Posterior vena cava (tissue), 2 donors: ENCODE results near the gene DUOX1. TPM values are rescaled to one million over a fixed set of nuclear protein-coding genes. Genes with fewer than 3 reads are reported as not detected.

Experiments
- DNase-seq: peaks from one replicate; pipeline ENCODE4 v3.0.0-alpha.2; 2020; ENCODE audit warnings: low spot score
- intact Hi-C, 2 donors: fragments of 100-400 bp; cut with DNase I; formaldehyde crosslinking; loops; one replicate each; pipeline versions ENCODE4 v1.14.1 to v1.14.2; 2022 to 2023
- total RNA-seq, 2 donors: library from RNA; stranded (reverse); fragmentation: NEBNext Ultra II Directional; extraction: Animal tissue kit (Norgen Biotek cat#: 25700); gene quantifications; one replicate each; pipeline ENCODE4 v1.2.1, GENCODE V29; 2021
- donor health status: DM: yes; HTN: yes; CAD: no.
- donor health status: DM: yes; HTN: yes; CAD: no.

DUOX1 gene
- total RNA-seq, 2 donors from 2014 or later = 0.62 to 4.4 TPM

DNA sequence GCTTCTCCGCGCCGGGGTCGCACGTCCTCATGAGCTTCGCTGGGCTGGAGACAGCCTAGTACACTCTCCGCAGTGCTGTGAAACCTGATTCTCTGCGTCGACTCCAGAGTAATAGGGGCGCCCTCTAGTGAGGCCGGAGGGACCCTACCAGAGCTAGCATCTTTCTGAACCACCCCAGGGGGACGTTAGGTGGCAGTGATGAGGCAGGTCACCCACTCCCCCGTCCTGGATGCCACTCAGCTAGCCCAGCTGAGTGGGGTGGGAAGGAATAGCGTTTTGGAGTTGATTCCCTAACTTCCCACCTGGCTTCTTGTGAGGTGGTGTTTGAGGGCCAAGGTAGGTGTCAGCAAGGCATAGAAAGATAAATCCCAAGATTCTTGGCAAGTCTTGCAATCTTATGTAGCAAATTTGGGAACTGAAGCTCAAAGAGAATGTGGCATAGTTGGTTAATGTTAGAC is 11.6 kb upstream of the DUOX1 start:
- intact Hi-C loops = no loop called here
- DNase-seq = peak; percentile 94

DNA sequence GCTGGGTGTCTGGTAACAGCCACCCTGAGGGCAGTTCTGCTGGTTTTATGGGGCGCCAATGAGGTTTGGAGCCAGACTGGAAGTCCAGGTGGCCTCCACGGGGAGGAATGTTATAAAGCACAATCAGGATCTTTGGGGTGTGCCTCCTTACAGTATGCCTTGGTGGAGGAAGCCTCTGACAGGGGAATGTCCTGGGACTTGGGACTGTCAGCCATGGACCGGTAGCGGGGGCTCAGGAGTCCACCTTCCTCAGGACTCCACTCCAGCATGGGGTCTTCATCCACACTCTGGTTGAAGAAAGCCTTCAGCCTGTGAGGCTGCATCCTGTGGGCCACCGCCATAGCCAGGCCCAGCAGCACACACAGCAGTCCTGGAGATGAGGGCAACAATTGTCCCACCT is 10.8 kb upstream of the DUOX1 start:
- peak; percentile 56 for DNase-seq
- intact Hi-C loops = no loop called here

DNA sequence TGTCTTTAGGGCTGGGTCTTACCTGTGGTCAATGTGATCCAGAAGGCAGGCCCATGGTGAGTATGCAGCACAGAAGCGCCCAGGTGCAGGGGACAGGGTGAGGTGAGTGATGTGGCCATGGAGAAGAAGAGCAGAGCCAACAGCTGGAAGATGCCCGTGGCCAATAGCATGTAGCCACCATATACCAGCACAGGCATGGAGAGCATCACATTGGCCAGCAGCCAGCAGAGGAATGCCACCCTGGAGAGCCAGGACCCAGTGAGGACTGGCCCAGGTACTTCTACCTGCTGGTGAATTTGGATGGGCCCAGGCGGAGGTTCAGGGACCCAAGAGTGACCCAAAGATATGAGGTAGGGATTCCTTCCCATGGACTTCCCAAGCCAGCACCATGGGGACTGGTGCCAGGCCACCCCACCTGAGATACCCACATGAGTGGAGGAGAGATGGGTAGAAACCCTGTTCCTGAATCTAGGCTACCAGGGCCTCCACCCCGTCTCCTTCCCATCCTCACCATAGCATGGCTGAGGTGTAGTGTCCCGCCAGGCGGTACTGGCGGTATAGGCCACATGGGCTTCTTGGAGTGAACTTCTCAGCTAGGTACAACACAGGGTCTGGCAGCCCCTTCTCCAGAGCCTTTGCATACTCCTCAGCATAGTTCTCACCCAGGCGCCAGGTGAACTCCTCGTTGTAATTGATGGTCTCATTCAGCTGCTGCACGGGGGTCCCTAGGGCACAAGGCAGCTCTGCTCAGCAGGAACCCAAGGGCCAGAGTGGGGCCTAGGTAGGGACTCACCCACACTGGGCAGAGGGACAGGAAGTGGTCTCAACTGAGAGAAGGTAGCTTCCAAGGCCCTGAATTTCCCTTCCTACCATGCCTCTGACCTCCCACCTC is 9.5 kb upstream of the DUOX1 start:
- intact Hi-C loops = no loop called here
- DNase-seq = peak; percentile 48

DNA sequence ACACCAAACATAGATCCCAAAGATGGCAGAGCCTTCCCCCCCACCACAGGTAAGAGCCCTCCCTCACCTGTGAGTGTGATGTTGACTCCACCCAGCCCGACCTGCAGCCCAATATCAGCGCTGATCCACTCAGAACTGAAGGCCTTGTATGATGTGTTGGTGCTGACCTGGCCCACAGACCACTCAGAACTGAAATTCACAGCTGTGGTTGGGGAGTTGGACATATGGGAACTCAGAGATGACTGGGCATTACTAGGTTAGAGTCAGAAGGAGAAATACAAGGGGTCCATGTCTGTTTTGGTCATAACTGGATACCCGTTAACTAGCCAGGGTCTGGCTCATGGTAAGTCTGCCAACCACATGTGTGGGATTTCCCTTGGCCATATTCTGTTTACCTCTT is 8.8 kb upstream of the DUOX1 start:
- intact Hi-C loops = no loop called here
- peak; percentile 46 for DNase-seq

DNA sequence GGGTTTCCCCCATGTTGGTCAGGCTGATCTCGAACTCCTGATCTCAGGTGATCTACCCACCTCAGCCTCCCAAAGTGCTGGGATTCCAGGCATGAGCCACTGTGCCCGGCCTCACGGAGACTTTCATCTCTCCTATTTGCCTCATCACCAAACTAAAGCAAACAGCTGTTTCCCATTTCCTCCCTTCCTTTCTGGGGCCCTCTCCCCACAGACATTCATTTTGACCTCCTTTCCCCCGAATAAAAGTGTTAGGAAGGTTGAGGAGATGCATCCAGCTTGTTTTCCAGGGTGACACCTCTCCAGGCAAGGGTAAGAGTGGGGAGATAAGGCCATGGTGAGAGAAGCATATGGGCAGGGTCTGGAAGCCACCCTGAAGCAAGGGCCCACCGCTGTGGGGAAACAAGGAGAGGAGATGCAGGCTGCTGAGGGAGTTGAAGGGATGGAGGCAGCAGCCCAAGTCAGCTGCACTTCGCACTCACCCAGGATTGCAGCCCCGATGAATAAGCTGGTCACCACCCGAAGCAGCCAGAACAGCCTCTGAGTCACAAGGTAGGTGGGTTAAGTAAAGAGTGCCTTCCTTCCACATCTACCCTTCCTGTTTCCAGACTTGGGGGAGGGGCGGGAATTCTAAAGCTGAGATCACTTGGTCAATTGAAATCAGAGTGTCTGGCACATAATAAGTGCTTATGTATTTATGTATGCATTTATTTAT is 7.9 kb upstream of the DUOX1 start:
- peak; percentile 50 for DNase-seq
- intact Hi-C loops = no loop called here

DNA sequence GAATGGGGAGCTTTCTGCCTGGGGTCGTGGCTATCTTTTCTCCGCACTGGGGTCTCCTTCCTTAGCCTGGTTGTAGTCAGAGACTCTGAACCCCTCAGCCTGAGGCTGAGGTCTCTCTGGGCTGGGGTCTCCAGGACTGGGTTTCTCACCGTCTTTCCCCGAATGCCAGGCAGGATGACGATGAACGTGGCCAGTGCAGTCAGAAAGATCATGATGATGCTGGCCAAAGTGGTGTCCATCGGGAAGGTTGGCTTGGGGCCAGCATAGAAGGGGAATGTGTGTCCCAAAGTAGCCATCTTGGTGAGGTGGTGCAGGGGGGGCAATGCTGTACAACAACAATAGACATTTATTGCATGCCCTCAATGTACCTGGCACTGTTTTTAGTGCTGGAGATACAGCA is 7.1 kb upstream of the DUOX1 start:
- intact Hi-C loops = no loop called here

DNA sequence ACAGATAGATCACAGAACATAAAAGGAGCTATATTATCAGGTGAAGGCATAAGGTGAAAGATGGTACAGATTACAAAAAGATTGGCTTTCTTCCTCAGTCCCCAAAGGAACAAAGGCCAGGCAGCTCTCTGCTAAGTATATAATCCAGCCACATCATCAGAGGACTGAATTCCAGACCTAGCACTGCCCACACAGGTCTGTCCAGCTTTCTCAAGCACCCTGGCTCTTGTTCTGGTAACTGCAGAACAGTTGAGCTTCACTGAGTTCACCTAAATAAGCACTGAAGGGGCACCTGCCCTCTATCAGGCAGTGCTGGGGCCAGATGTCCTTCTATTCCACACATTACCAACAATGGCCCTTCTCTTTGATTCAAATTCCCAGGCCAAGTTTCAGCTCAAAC is 6.4 kb upstream of the DUOX1 start:
- DNase-seq = no peak
- intact Hi-C loops = no loop called here

More for the DNA sequence above, 7.1 kb upstream of the DUOX1 start:
- DNase-seq = no peak

DNA sequence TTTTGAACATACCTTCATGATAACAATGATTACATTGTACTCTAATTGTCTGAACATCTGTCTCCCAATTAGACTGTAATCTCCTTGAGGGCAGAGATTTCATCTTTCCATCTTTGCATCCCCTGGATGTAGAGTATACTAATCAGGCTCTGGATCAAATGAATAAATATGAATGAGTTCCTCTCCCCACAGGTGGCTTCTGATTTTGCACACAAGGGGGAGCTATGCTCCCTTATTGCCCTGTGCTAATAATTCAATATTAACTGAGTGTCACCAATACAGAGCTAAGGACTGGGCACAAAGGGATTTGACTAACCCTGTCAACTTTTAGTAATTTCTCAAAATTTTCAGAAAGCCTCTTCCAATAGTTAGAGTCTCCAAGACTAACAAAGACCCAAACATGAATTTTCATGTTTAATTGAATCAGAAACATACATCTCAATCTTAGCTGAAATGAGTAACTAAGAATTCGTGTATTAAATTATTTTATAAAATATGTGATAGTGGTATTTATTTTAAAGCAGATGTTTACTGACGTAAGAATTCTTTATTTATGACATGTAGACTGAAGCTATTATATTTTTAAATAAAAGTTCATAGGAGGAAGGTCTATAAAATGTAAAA is 3.1 kb upstream of the DUOX1 start:
- intact Hi-C loops = no loop called here
- no peak for DNase-seq

DNA sequence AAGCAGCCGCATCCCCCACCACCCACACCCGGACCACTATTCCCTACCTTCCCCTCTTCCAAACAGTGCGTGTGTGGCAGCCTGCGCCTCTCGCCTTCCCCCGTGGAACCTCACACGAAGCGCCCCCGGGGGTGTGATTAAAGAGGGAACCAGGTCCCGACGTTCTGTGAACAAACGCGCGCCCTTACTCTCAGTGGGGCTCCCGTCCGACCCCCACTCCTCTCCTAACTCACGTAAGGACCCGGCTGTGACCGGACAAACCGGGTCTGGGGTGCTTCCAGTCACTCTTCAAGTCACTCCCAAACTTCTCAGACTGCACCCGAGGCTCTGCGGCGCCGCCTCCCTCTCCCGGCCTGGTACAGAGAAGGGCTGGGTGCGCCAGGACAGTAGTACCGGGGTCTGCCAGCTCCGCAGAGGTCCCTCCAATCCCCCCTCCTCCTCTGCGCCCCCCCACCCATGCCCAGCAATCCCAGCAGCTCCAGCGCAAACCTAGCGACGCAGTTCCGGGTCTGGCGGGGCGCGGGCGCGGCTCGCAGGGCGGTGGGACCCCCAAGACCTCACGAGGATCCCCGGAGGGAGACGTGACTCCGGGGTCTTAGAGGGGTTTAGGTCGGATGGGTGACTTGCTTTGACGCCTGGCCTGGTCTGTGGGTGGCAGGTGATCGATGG is 689 bp upstream of the DUOX1 start:
- DNase-seq = peak; percentile 75
- intact Hi-C loops = no loop called here

DNA sequence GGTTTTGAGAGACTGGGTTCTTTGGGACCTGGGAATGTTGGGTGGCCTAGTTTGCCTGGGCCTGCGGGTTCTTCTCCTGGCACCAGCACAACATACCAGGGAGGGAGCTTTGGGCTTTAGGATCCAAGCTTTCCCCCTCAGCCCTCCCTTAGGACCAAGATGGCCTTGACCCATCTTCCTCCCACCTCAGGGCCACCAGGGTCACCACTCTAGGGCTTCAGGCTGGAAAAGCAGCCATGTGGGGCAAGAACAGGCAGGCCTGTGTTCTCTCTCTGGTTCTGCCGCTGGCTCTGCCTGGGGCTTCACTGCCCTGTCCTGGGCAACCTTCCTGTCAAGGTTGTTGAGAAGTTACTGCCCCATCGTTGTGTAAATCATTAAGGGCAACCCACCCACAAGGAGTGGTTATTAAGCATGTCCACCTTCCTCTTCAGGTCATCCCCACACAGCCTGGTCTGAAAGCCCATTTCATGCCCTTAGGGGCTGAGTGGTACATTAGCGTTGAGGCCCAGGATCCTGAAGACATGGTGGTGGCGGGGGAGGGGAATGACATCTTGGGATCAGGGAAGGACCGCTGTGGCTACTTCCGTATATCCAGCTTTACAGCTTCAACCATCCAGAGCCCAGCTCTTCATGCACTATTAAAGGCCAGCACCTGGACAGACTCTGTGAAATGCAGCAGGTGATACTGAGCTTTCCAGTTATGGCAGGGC is 652 bp downstream of the DUOX1 start:
- DNase-seq = peak; percentile 36
- intact Hi-C loops = no loop called here

DNA sequence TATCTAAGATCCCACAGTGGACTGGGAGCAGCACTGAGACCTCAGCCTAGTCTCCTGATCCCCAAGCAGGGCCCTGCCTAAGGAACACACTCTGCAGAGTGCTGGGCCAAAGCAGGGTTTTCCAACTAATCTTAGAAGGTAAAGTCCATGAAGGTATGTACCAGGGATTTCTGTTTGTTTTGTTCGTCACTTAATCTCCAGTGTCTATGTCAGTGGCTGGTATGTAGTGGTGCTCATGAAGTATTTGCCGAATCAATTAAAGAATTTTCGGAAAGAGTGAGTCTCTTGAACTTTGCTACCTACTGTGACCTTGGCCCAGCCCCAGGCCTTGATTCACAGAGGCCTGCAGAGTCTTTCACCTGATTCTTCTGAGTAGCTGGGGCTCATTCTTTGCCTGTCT is 1.7 kb downstream of the DUOX1 start:
- intact Hi-C loops = no loop called here
- DNase-seq = peak; percentile 23

DNA sequence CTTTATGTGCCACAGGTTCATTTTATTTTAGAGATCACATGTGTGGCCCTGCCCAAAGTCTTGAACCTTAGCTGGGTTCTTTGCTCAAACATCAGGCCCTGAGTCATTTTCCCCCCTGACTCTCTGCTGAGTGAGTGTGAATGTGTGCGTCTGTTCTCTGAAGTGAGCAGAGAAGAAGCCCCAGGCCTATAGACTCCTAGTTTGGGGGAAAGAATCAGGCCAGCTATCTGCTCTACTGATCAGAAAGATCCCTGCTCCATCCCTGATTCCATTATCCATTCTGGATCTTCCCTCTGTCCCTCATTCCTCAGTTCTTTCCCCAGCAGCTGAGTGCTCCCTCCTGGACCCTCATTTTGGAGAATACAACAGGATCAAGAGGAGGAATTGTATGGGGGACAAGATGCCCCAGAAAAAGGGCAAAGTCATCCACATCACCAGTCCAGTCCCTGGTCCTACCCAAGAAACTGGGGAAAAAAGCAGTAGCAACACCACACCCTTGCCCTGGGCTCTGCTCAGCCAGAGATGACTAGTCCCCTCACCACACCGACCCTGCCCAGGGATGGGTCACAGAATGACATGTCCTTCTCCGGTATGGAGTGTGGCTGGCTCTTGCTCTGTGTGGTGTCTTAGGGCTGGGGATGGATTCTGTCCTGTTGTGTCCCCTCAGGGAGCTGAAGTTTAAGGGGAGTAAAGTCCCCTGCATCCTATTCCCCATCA is 3.2 kb downstream of the DUOX1 start:
- DNase-seq = peak; percentile 32
- intact Hi-C loops = no loop called here

DNA sequence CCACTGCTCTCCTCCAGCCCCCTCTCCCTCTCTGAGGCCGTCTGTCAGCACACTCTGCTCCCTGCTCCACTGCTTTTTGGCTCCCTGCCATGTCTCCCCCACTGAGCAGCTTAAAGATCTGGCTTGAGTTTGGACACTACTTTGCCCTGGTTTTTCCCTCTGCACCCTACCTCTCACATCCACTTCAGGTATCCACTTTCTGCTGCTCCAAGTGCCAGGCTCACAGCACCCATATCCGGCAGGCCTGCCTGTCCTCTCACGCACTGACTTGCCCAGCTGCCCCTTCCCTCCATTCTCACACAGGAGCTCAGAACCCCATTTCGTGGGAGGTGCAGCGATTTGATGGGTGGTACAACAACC is 3.7 kb downstream of the DUOX1 start:
- DNase-seq = peak; percentile 36
- intact Hi-C loops = no loop called here

DNA sequence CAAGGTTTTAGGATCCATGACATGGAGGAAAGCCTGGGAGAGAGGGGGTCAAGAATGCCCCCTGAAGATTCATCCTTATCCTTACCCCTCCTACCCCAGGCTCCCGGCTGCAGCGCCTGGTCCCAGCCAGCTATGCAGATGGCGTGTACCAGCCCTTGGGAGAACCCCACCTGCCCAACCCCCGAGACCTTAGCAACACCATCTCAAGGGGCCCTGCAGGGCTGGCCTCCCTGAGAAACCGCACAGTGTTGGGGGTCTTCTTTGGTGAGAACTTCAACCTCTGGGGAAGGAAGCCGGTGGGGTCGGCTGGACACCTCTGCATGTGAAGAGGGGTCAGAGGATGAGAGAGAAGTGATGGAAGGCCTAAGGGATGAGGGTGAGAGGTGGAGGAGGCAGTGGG is 4.3 kb downstream of the DUOX1 start:
- DNase-seq = peak; percentile 47
- intact Hi-C loops = no loop called here

DNA sequence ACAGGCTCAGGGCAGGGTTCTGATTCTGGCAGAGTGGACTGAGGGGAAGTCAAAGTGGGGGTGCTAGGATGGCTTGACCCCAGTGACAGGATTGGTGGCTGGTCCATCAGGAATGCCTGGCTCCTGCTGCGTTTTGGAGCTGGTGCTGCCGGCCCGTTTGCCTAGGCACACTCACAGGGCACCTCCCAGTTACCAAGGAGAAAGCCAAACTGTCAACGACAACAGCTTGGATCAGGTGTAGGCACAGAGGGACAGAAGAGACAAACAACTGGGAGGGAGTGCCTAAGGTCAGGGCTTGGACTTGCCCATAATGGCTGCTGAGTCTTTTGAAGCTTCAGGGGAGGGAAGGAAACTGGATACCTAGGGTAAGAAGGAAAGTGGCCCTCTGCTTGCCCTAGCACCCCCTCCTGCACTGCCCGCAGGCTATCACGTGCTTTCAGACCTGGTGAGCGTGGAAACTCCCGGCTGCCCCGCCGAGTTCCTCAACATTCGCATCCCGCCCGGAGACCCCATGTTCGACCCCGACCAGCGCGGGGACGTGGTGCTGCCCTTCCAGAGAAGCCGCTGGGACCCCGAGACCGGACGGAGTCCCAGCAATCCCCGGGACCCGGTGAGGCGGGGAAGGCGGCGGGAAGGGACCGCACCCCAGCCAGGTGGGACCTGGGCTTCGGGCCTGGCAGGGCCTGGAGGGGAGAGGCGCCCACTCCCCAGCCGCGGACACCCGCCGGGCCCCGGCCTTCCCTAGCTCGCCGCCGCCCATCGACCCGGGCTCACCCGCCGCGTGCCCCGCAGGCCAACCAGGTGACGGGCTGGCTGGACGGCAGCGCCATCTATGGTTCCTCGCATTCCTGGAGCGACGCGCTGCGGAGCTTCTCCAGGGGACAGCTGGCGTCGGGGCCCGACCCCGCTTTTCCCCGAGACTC is 5.1 kb downstream of the DUOX1 start:
- intact Hi-C loops = loop anchor here in 1 of 2 donors (5.0 kb wide), 1 partner anchor 952 kb away; no protein-coding TSS in a partner anchor
- DNase-seq = peak; percentile 81

DNA sequence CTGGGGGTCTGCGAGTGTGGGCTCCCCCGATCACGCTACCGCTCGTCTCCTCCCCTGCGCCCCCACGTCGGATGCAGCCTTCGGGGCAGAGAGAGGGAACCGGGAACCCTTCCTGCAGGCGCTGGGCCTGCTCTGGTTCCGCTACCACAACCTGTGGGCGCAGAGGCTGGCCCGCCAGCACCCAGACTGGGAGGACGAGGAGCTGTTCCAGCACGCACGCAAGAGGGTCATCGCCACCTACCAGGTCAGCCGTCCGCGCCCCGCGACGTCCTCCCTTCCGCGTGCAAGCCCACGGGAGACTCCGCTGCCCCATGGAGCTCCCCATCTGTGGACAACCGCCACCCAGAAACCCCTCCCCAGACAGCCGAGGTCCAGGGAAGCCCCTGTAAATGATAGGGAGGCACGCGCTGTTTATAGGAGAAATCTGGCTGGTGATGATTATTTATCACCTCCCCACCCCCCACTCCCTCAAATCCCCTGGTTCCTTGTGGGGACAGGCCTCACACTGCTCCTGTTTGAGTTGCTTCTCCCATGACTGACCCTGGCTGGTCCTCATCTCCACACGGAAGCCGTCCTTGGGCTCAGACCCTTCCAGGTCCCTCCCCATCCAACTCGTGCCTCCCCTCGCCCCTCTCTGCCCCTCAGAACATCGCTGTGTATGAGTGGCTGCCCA is 6.0 kb downstream of the DUOX1 start:
- DNase-seq = peak; percentile 14
- intact Hi-C loops = loop anchor here in 1 of 2 donors (5.0 kb wide), 1 partner anchor 951 kb away; no protein-coding TSS in a partner anchor

DNA sequence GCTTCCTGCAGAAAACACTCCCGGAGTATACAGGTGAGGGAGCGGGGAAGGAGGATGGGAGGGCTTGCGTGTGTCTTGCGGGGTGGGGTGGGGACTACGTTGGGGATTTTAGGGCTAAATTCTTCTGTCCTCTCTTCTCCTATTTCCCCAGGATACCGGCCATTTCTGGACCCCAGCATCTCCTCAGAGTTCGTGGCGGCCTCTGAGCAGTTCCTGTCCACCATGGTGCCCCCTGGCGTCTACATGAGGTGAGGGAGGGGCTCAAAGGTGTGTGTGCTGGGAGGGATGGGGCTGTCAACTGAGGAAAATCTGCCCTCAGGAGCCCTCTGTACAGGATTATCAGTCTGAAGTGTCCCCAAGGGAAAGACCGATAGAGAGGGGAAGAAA is 6.6 kb downstream of the DUOX1 start:
- DNase-seq = peak; percentile 29
- intact Hi-C loops = loop anchor here in 1 of 2 donors (5.0 kb wide), 1 partner anchor 951 kb away; no protein-coding TSS in a partner anchor
